SH-SY5Y (cell line): ENCODE data around the gene CCDC88B.

ENCODE experiments used
- GATA2 ChIP-seq: IDR thresholded peaks from 2 replicates; pipeline ENCODE4 v1.6.1; 2011; ENCODE audit warnings: mild to moderate bottlenecking, low read depth, low read length
- GATA3 ChIP-seq: IDR thresholded peaks from 2 replicates; pipeline ENCODE4 v1.6.1; 2011; ENCODE audit warnings: low read depth, mild to moderate bottlenecking, low read length, moderate library complexity

- TF ChIP-seq GATA2: no peak
- TF ChIP-seq GATA3: no peak
Observed at GRCh38 chr11:64296236-64296635, 43.8 kb upstream of the CCDC88B start.
